WERI-Rb-1 (cell line): ENCODE data around the gene TSC2.
A peak's percentile ranks its signal among the peaks of the same experiment; 100 is the strongest.

Experiments
- DNase-seq: peaks from one replicate; pipeline ENCODE4 v3.0.0-alpha.2; 2020
- H3K27ac ChIP-seq: fragments of 250-450 bp; sonication (Bioruptor Pico); 2 replicates; pipeline ENCODE4 v1.5.1; 2020; ENCODE audit warnings: mild to moderate bottlenecking, moderate library complexity
- H3K27me3 ChIP-seq: fragments of 250-450 bp; sonication (Bioruptor Pico); 2 replicates; pipeline ENCODE4 v1.5.1; 2021; ENCODE audit warnings: mild to moderate bottlenecking, low read depth, moderate library complexity; ENCODE audit not compliant: insufficient read depth, severe bottlenecking
- H3K36me3 ChIP-seq: fragments of 250-450 bp; sonication (Bioruptor Pico); 2 replicates; pipeline ENCODE4 v1.5.1; 2020; ENCODE audit warnings: mild to moderate bottlenecking, moderate library complexity
- H3K4me3 ChIP-seq: 2 replicates; pipeline ENCODE4 v1.5.1; 2011; ENCODE audit warnings: low read depth, mild to moderate bottlenecking, control low read depth, low read length
- H3K9me3 ChIP-seq: fragments of 250-450 bp; sonication (Bioruptor Pico); 2 replicates; pipeline ENCODE4 v1.5.1; 2021; ENCODE audit warnings: mild to moderate bottlenecking, moderate library complexity; ENCODE audit not compliant: severe bottlenecking
- TF ChIP-seq, protein P1 (sequence below): IDR thresholded peaks from 2 replicates; pipeline ENCODE4 v1.5.1; 2011; ENCODE audit warnings: low read depth, mild to moderate bottlenecking, control low read depth, inconsistent platforms, low read length

The TSC2 gene

DNA sequence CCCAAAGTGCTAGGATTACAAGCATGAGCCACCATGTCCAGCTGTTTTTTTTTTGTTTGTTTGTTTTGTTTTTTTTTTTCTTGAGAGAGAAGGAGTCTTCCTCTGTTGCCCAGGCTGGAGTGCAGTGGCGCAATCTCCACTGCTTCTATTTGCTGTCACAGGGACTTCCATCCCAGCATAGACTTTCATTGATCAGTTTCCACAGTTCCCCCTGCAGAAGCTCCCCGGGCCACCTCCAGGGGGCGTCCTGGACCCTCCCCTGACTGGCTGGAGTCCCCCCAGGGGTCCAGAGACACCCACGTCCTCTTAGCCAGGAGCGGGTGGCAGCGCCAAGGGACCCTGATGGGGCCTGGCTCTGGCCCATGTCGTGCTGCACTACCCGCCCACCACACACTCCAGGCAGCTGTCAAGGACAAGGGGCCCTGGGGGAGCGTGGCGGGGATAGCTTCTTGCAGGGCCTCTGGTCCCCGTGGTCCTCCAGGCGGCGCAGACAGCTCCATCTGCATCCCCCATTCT, 31.3 kb upstream of the TSC2 start:
- no peaks in the 10 kb centered on the region for H3K9me3 ChIP-seq
- H3K27ac ChIP-seq = no peak overlapping the region
- no peaks in the 10 kb centered on the region for H3K27me3 ChIP-seq
- no peaks in the 10 kb centered on the region for H3K36me3 ChIP-seq
- peak; percentile 38 for DNase-seq
- no peak overlapping the region for H3K4me3 ChIP-seq
- TF ChIP-seq, protein P1, sequence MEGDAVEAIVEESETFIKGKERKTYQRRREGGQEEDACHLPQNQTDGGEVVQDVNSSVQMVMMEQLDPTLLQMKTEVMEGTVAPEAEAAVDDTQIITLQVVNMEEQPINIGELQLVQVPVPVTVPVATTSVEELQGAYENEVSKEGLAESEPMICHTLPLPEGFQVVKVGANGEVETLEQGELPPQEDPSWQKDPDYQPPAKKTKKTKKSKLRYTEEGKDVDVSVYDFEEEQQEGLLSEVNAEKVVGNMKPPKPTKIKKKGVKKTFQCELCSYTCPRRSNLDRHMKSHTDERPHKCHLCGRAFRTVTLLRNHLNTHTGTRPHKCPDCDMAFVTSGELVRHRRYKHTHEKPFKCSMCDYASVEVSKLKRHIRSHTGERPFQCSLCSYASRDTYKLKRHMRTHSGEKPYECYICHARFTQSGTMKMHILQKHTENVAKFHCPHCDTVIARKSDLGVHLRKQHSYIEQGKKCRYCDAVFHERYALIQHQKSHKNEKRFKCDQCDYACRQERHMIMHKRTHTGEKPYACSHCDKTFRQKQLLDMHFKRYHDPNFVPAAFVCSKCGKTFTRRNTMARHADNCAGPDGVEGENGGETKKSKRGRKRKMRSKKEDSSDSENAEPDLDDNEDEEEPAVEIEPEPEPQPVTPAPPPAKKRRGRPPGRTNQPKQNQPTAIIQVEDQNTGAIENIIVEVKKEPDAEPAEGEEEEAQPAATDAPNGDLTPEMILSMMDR = peak; percentile 70; the same call in 1 of the 2 replicates

DNA sequence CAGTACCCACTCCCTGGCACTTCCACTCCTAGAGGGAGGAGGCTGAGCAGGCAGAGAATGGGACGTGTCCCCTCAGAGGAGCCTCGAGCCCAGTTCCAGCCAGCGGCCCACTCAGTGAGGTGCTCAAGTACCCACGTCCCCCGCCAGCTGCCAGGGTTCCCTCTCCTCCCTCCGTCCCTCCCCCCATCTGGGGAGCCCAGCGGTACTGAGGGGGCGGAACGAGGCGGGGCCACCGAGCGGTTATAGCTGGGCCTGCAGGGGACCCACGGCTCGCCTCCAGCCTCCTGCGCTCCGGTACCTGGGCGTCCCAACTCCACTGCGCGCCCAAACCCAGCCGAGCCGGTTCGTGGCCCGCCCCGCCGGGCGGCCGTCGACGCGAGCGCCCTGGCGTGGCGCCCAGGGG, 28.3 kb upstream of the TSC2 start, which contains the start of gene NPW:
NPW (plus strand) TSS at position 268 of the 403 bp plus-strand sequence.
- Histone ChIP-seq H3K27me3 (no peaks in the 10 kb centered on the region), H3K27ac (no peak within 1 kb of the TSS)

DNA sequence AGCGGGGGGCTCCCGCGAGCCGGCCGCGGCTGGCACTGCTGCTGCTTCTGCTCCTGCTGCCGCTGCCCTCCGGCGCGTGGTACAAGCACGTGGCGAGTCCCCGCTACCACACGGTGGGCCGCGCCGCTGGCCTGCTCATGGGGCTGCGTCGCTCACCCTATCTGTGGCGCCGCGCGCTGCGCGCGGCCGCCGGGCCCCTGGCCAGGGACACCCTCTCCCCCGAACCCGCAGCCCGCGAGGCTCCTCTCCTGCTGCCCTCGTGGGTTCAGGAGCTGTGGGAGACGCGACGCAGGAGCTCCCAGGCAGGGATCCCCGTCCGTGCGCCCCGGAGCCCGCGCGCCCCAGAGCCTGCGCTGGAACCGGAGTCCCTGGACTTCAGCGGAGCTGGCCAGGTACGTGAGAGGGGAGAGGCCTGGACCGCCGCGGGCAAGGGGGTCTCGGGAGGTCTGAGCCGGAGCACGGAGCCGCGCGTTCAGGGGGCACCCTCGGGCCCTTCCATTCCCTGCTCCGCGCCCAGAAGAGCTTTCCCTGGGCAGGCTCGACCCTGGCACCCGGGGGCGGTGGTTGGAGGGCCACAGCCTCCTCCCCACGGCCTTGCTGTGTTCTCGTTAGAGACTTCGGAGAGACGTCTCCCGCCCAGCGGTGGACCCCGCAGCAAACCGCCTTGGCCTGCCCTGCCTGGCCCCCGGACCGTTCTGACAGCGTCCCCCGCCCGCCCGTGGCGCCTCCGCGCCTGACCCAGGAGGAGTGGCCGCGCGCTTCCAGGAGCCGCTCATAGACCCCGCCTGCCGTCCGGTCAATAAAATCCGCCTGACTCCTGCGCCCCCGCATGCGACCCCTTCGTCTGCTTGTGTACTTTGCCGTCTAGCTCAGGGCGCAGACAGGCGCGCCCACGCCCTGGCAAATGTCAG, 27.6 kb upstream of the TSC2 start:
- Histone ChIP-seq H3K9me3 (no peaks in the 10 kb centered on the region), H3K36me3 (no peaks in the 10 kb centered on the region), H3K27ac (no peak overlapping the region), H3K4me3 (no peak overlapping the region), H3K27me3 (no peaks in the 10 kb centered on the region)
- DNase-seq = no peak
- TF ChIP-seq, protein P1 = no peak

More for the DNA sequence above, 28.3 kb upstream of the TSC2 start, which contains the start of gene NPW:
- Histone ChIP-seq H3K36me3 (no peaks in the 10 kb centered on the region), H3K4me3 (no peak within 1 kb of the TSS), H3K9me3 (no peaks in the 10 kb centered on the region)
- TF ChIP-seq, protein P1 = no peak
- DNase-seq = no peak

DNA sequence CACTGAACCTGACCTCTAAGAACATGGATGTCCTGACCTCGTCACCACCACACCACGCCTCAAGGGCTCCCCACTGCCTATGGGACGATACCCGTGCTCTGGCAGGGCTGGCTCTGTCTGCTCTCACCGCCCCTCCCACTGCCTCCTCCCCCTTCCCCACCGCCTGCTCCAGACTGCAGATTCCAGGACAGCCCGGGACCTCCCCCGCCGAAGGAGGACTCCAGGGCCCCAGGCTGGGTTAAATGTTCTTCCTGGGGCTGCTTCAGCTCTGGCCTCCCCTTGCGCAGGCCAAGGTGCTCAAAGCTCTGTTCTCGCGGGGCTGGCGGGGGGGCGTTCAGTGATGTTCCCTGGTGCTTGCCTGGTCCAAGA, 25.1 kb upstream of the TSC2 start:
- TF ChIP-seq, protein P1 = no peak
- Histone ChIP-seq H3K27me3 (no peaks in the 10 kb centered on the region), H3K27ac (peak overlapping the region; percentile 66), H3K9me3 (no peaks in the 10 kb centered on the region), H3K4me3 (no peak overlapping the region), H3K36me3 (no peaks in the 10 kb centered on the region)
- peak; percentile 38 for DNase-seq

DNA sequence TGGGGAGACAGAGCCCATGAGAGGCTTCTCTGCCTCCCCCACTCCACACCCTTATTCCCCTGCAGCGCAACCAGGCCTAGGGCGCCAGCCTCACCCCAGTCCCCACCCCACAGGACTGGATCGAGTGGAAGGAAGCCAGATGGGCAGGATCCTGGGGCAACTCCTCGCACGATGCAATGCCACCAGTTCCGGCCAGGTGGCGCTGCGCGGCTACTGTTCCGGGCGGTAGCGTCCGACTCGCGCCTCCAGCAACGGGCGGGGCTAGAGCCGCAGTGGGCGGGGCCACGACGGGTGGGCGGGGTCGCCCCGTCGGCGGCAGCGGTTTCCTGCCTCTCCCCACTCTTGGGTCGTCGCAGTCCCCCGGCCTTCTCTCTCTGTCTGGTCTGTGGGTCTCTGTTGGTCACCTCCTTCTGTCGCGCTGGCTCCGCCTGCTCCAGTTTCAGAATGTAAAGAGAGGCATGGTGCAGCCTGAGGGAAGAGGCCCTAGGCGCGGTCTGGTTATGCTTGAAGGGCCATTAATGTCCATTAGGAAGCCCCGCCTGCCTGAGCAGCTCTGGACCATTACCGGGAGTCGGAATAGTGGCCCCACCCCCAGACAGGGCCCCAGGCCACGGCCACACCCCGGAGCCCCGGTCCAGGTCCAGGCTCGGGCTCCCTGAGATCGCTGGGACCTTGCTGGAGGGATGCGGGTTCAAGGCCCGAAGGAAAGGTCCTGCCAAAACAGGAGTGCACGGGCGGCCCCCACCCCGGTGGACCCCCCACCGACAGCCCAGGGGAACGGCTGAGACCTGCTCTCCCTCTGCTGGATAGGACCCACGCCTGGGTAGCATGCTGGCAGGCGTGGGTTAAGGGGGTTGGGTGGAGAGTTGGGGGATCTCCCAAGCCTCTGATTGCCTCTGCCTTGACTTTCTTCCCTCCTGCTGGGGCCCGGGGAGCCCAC, 24.4 kb upstream of the TSC2 start:
- Histone ChIP-seq H3K27ac (peak overlapping the region; percentile 66), H3K4me3 (peak overlapping the region; percentile 20), H3K36me3 (no peaks in the 10 kb centered on the region), H3K27me3 (no peaks in the 10 kb centered on the region), H3K9me3 (no peaks in the 10 kb centered on the region)
- peak; percentile 91 for DNase-seq
- TF ChIP-seq, protein P1 = peak; percentile 98
